Mucosa of descending colon (tissue), 3 donors: ENCODE data around the gene NRP2. TPM values are rescaled to one million over a fixed set of nuclear protein-coding genes. Genes with fewer than 3 reads are reported as not detected.

Source experiments
- ATAC-seq: fragments of 200-7000 bp; cut with Tn5 transposase; one replicate; pipeline ENCODE4 v1.9.1; 2020; ENCODE audit warnings: mild to moderate bottlenecking, moderate library complexity
- DNase-seq, 3 donors: peaks; one replicate each; pipeline ENCODE4 v3.0.0-alpha.2; 2020
- H3K36me3 ChIP-seq: fragments of 200-600 bp; one replicate; pipeline ENCODE4 v1.8.0; 2021; ENCODE audit warnings: low read depth, mild to moderate bottlenecking
- H3K4me1 ChIP-seq: fragments of 200-600 bp; one replicate; pipeline ENCODE4 v1.8.0; 2021; ENCODE audit warnings: low read depth, mild to moderate bottlenecking
- H3K4me3 ChIP-seq: fragments of 200-600 bp; one replicate; pipeline ENCODE4 v1.8.0; 2021; ENCODE audit warnings: mild to moderate bottlenecking
- H3K9me3 ChIP-seq: fragments of 200-600 bp; one replicate; pipeline ENCODE4 v1.8.0; 2021; ENCODE audit warnings: mild to moderate bottlenecking
- CTCF ChIP-seq: fragments of 200-600 bp; IDR thresholded peaks from one replicate; pipeline ENCODE4 v1.8.0; 2022; ENCODE audit warnings: antibody characterized with exemption, mild to moderate bottlenecking
- intact Hi-C, 2 donors: fragments of 100-400 bp; cut with DNase I in 1 of 2; cut with micrococcal nuclease in 1 of 2; formaldehyde crosslinking; loops; one replicate each; pipeline versions ENCODE4 v1.11.0 to v1.11.1; 2022; cut with DNase I, micrococcal nuclease
- total RNA-seq, 3 donors: library from RNA; stranded (reverse); fragmentation: NEBNext Ultra II Directional in 2 of 3; extraction: Animal tissue kit (Norgen Biotek cat#: 25700) in 2 of 3; gene quantifications; one replicate each; pipeline versions ENCODE4 v1.2.1 to v1.2.4, GENCODE V29; 2021 to 2023
- donor health status: DM: no; HTN: no; CAD: no; lungs with moderate emphysema.
- donor health status: DM: no; HTN: no; CAD: no.
- donor health status: DM: no; HTN: yes; CAD: no.

The NRP2 gene
- total RNA-seq, 3 donors from 2014 or later: 12.3 to 300 (median 19.2) TPM

- Histone ChIP-seq H3K36me3 (no peaks in the 10 kb centered on the region), H3K4me3 (no peak overlapping the region), H3K9me3 (no peaks in the 10 kb centered on the region), H3K4me1 (peaks cover 8% of the 10 kb centered on the region)
- ATAC-seq: no peak
- no peak for DNase-seq
- TF ChIP-seq CTCF: no peak
- intact Hi-C loops: no loop called here
These were observed 77.0 kb downstream of the NRP2 start for GRCh38 chr2:205759257-205759656.

GRCh38 chr2:205759732-205760131, 77.4 kb downstream of the NRP2 start:
- intact Hi-C loops: no loop called here
- Histone ChIP-seq H3K4me3 (no peak overlapping the region), H3K4me1 (peaks cover 8% of the 10 kb centered on the region), H3K9me3 (no peaks in the 10 kb centered on the region), H3K36me3 (no peaks in the 10 kb centered on the region)
- TF ChIP-seq CTCF: no peak
- DNase-seq (no peak), ATAC-seq (no peak)

DNA sequence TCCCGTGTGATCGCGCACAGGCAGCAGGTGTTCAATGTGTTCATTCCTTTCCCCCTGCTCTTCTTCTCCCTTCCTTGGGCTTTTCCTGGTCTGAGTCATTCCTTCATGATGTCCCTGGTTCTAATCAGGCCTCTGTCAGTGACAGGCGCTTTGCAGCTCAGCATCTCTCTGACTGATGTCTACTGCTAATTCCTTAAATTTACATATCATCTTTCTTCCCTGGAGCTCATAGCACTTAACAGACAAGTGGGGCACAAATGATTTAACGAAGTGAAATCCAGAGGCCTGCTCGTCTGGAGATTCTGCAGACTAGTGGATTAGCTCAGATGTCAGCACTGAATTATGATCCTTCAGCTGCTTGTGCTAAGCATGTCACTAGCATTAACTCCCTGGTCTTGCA, 77.9 kb downstream of the NRP2 start:
- H3K4me1 ChIP-seq: peaks cover 6% of the 10 kb centered on the region
- intact Hi-C loops: no loop called here

GRCh38 chr2:205761421-205761820, 79.1 kb downstream of the NRP2 start:
- intact Hi-C loops: no loop called here
- H3K4me3 ChIP-seq: no peak overlapping the region
- no peaks in the 10 kb centered on the region for H3K36me3 ChIP-seq
- H3K9me3 ChIP-seq: no peaks in the 10 kb centered on the region
- DNase-seq: no peak
- no peak for TF ChIP-seq CTCF
- ATAC-seq: no peak
- H3K4me1 ChIP-seq: no peaks in the 10 kb centered on the region

More for the DNA sequence above, 77.9 kb downstream of the NRP2 start:
- H3K4me3 ChIP-seq: no peak overlapping the region
- DNase-seq (no peak), ATAC-seq (no peak)
- no peaks in the 10 kb centered on the region for H3K36me3 ChIP-seq
- TF ChIP-seq CTCF: no peak
- no peaks in the 10 kb centered on the region for H3K9me3 ChIP-seq

GRCh38 chr2:205762881-205763280, 80.6 kb downstream of the NRP2 start:
- TF ChIP-seq CTCF: no peak
- DNase-seq (no peak), ATAC-seq (no peak)
- intact Hi-C loops: no loop called here
- Histone ChIP-seq H3K9me3 (no peaks in the 10 kb centered on the region), H3K4me3 (no peak overlapping the region), H3K36me3 (no peaks in the 10 kb centered on the region), H3K4me1 (no peaks in the 10 kb centered on the region)

- H3K9me3 ChIP-seq: no peaks in the 10 kb centered on the region
- H3K4me3 ChIP-seq: no peak overlapping the region
- H3K4me1 ChIP-seq: peaks cover 8% of the 10 kb centered on the region
- DNase-seq: peak; percentile 64 to 82 (median 74)
- intact Hi-C loops: no loop called here
- ATAC-seq: peak; percentile 89
- H3K36me3 ChIP-seq: no peaks in the 10 kb centered on the region
- TF ChIP-seq CTCF: peak; percentile 62
These were observed 81.5 kb downstream of the NRP2 start for GRCh38 chr2:205763708-205764211.
